Measurements from ENCODE around the gene GNB3. TPM values are rescaled to one million over a fixed set of nuclear protein-coding genes. Genes with fewer than 3 reads are reported as not detected.

Gene GNB3
- total and polyA plus RNA-seq, 9 of the 15 experiments (the other 6 are each of a cell fraction or from before 2014, with no cell fraction given): 1.4 to 5.8 (median 2.0) TPM

- TF ChIP-seq ARID3B (CRISPR knock-in tag; IDR thresholded peaks at IDR 0.05; ENCODE audit: borderline replicate concordance): no peak
- peak; percentile 95 for TF ChIP-seq MAX (CRISPR knock-in tag; IDR thresholded peaks at IDR 0.05)
- TF ChIP-seq, protein P1, sequence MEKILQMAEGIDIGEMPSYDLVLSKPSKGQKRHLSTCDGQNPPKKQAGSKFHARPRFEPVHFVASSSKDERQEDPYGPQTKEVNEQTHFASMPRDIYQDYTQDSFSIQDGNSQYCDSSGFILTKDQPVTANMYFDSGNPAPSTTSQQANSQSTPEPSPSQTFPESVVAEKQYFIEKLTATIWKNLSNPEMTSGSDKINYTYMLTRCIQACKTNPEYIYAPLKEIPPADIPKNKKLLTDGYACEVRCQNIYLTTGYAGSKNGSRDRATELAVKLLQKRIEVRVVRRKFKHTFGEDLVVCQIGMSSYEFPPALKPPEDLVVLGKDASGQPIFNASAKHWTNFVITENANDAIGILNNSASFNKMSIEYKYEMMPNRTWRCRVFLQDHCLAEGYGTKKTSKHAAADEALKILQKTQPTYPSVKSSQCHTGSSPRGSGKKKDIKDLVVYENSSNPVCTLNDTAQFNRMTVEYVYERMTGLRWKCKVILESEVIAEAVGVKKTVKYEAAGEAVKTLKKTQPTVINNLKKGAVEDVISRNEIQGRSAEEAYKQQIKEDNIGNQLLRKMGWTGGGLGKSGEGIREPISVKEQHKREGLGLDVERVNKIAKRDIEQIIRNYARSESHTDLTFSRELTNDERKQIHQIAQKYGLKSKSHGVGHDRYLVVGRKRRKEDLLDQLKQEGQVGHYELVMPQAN (IDR thresholded peaks at IDR 0.05; ENCODE audit: borderline replicate concordance): no peak
- TF ChIP-seq ZNF431 (CRISPR knock-in tag; IDR thresholded peaks at IDR 0.05): no peak
- no peak for TF ChIP-seq PBX2 (CRISPR knock-in tag; IDR thresholded peaks at IDR 0.05; ENCODE audit: low read depth)
- TF ChIP-seq PBX2 (tag; conservative IDR thresholded peaks at IDR 0.05; ENCODE audit: low read depth): no peak
- TF ChIP-seq CREM (IDR thresholded peaks at IDR 0.05; ENCODE audit: low read depth): no peak
- TF ChIP-seq CLOCK (CRISPR knock-in tag; IDR thresholded peaks at IDR 0.05; ENCODE audit: borderline replicate concordance): no peak
- TF ChIP-seq EP300 (IDR thresholded peaks at IDR 0.05; ENCODE audit: low read length): no peak
- no peak for TF ChIP-seq CCNT2 (IDR thresholded peaks at IDR 0.05; ENCODE audit: borderline replicate concordance, extremely low read depth, insufficient read length, low read depth, low read length)
- TF ChIP-seq ZFP30 (CRISPR knock-in tag; IDR thresholded peaks at IDR 0.05; ENCODE audit: borderline replicate concordance): no peak
- TF ChIP-seq DPF2 (IDR thresholded peaks at IDR 0.05): no peak
- TF ChIP-seq EZH2 (IDR thresholded peaks at IDR 0.05; ENCODE audit: borderline replicate concordance, low read depth, low read length): no peak
- TF ChIP-seq EP400 (IDR thresholded peaks at IDR 0.05): peak; percentile 55; the same call in 1 of the 2 replicates
- no peak for TF ChIP-seq ZNF384 (IDR thresholded peaks at IDR 0.05; ENCODE audit: low read depth, low read length)
- no peak for TF ChIP-seq PHTF2 (CRISPR knock-in tag; IDR thresholded peaks at IDR 0.05)
These were observed 2.6 kb downstream of the GNB3 start (continued) for GRCh38 chr12:6843118-6843902.

All from K562 (cell line).